Measurements from ENCODE around the gene SORCS2.

Gene SORCS2

GRCh38 chr4:7270121-7270520 lies 77.8 kb downstream of the SORCS2 start:
- Histone ChIP-seq H3K9ac (ENCODE audit: low read depth, low read length) (no peak overlapping the region), H3K27ac (ENCODE audit: low read length) (no peak overlapping the region), H3K4me3 (ENCODE audit: low read length) (no peak overlapping the region), H3K9me3 (ENCODE audit: insufficient read depth, low read depth, low read length) (no peaks in the 10 kb centered on the region), H3K4me1 (ENCODE audit: insufficient read depth, low read length) (peaks cover 13% of the 10 kb centered on the region), H3K36me3 (ENCODE audit: insufficient read depth, low read depth, low read length) (no peaks in the 10 kb centered on the region), H3K27me3 (ENCODE audit: insufficient read depth, low read length) (no peaks in the 10 kb centered on the region)

- H3K4me1 ChIP-seq (ENCODE audit: insufficient read depth, low read length), result no peaks in the 10 kb centered on the region
- no peak overlapping the region for H3K4me3 ChIP-seq (ENCODE audit: low read length)
- no peaks in the 10 kb centered on the region for H3K9me3 ChIP-seq (ENCODE audit: insufficient read depth, low read depth, low read length)
- no peak overlapping the region for H3K27ac ChIP-seq (ENCODE audit: low read length)
- H3K27me3 ChIP-seq (ENCODE audit: insufficient read depth, low read length), result no peaks in the 10 kb centered on the region
- no peaks in the 10 kb centered on the region for H3K36me3 ChIP-seq (ENCODE audit: insufficient read depth, low read depth, low read length)
- no peak overlapping the region for H3K9ac ChIP-seq (ENCODE audit: low read depth, low read length)
Observed at GRCh38 chr4:7272404-7272803, 80.1 kb downstream of the SORCS2 start.

DNA sequence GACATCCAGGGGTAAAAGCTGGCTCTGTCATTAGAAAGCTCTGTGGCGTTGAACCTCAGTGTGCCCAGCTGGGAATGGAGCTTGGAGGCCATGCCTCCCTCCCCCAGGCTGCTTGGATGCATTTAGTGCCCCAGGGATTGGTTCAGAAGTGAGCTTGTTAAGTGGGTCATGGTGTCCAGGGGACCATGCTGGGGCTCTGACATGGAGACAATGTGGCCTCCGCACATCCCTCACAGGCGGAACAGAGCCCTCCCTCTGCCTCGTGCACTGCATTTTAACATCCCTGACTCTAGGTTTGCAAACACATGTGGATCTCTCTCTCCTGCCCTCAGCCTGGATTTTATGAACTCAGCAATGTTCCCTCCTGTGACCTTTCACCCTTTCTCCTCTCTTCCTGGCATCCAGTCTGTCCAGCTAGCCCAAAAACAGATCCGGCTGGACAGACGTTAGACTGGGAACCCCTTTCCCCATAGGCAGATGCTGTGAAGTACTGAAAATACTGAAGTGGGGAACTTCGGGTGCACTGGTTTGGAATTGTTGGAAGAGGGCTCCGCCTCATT lies 81.5 kb downstream of the SORCS2 start:
- H3K36me3 ChIP-seq (ENCODE audit: insufficient read depth, low read depth, low read length), result no peaks in the 10 kb centered on the region
- no peak overlapping the region for H3K9ac ChIP-seq (ENCODE audit: low read depth, low read length)
- H3K9me3 ChIP-seq (ENCODE audit: insufficient read depth, low read depth, low read length), result no peaks in the 10 kb centered on the region
- no peak overlapping the region for H3K27ac ChIP-seq (ENCODE audit: low read length)
- no peaks in the 10 kb centered on the region for H3K4me1 ChIP-seq (ENCODE audit: insufficient read depth, low read length)
- no peak overlapping the region for H3K4me3 ChIP-seq (ENCODE audit: low read length)
- H3K27me3 ChIP-seq (ENCODE audit: insufficient read depth, low read length), result no peaks in the 10 kb centered on the region

- H3K4me1 ChIP-seq (ENCODE audit: insufficient read depth, low read length), result no peaks in the 10 kb centered on the region
Observed at GRCh38 chr4:7275067-7275466, 82.7 kb downstream of the SORCS2 start.

DNA sequence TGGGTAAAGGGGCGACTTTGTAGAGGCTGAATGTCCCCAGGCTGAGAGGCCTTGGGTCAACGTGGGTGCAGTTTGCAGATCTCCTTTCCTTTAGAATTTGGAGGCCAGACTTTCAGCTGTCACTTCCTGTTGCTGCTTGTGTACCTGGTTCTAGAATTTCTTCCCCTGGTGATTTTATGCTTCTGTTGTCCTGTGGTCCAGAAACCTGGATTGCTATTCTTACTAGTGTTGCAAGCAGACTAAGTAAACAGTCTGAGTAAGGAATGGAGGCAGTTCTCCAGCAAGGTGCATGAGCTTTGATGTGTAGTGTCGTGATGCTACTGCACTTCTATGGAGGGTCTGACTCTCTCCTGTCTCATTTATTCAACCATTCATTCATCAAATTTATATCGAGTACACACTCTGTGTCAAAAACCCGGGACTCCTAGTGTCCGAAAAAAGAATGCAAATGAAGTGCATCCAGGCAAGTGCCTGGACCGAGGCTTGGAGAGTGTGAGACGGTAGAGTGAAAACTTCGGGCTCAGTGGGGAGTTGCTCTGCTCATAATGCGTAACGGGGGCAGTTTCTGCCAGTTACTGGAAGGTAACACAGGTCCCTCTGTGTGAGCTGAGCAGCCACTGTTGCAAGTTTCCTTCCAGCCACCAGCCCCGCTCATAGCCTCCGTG lies 83.3 kb downstream of the SORCS2 start:
- H3K27ac ChIP-seq (ENCODE audit: low read length), result no peak overlapping the region
- H3K9ac ChIP-seq (ENCODE audit: low read depth, low read length), result no peak overlapping the region
- no peak overlapping the region for H3K4me3 ChIP-seq (ENCODE audit: low read length)
- no peaks in the 10 kb centered on the region for H3K36me3 ChIP-seq (ENCODE audit: insufficient read depth, low read depth, low read length)
- no peaks in the 10 kb centered on the region for H3K9me3 ChIP-seq (ENCODE audit: insufficient read depth, low read depth, low read length)
- no peaks in the 10 kb centered on the region for H3K4me1 ChIP-seq (ENCODE audit: insufficient read depth, low read length)
- H3K27me3 ChIP-seq (ENCODE audit: insufficient read depth, low read length), result no peaks in the 10 kb centered on the region

More at GRCh38 chr4:7275067-7275466, 82.7 kb downstream of the SORCS2 start:
- H3K4me3 ChIP-seq (ENCODE audit: low read length), result no peak overlapping the region
- H3K27me3 ChIP-seq (ENCODE audit: insufficient read depth, low read length), result no peaks in the 10 kb centered on the region
- H3K9me3 ChIP-seq (ENCODE audit: insufficient read depth, low read depth, low read length), result no peaks in the 10 kb centered on the region
- H3K27ac ChIP-seq (ENCODE audit: low read length), result no peak overlapping the region
- no peak overlapping the region for H3K9ac ChIP-seq (ENCODE audit: low read depth, low read length)
- H3K36me3 ChIP-seq (ENCODE audit: insufficient read depth, low read depth, low read length), result no peaks in the 10 kb centered on the region

- no peak overlapping the region for H3K27ac ChIP-seq (ENCODE audit: low read length)
- no peaks in the 10 kb centered on the region for H3K27me3 ChIP-seq (ENCODE audit: insufficient read depth, low read length)
- no peak overlapping the region for H3K9ac ChIP-seq (ENCODE audit: low read depth, low read length)
- H3K4me1 ChIP-seq (ENCODE audit: insufficient read depth, low read length), result no peaks in the 10 kb centered on the region
- H3K9me3 ChIP-seq (ENCODE audit: insufficient read depth, low read depth, low read length), result no peaks in the 10 kb centered on the region
- no peaks in the 10 kb centered on the region for H3K36me3 ChIP-seq (ENCODE audit: insufficient read depth, low read depth, low read length)
- H3K4me3 ChIP-seq (ENCODE audit: low read length), result no peak overlapping the region
Observed at GRCh38 chr4:7276515-7276914, 84.2 kb downstream of the SORCS2 start.

DNA sequence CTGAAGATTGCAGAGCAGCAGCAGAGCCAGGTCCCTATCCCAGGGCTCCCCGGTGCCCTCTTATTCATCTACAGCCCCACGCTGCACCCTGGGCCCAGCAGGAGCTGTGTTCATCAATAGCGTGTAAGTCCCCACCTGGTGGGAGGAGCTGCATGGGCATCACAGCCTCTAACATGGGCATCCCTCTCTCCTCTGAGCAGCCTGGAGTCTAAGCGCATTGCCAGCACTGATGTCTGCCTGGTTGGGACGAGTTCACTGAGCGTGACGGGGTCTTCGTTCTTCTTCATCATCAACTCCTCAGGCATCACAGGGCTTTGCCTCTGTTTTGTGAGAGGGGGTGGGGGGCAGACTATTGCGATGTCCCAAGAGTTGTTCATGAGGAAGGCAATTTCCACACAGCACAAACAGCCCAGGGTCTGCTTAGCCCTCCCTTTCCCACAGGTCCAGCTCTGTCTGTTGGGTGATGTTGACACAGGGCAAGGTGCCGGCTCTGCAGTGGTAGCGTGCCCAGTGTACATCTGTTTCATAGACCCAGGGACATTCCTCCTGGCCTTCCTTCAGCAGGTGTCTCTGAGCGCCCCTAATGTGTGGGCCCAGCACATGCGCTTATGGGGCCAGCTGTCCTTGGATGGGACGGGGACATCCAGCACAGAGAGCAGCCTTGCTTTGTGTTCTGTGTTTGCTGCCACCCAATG lies 85.9 kb downstream of the SORCS2 start:
- H3K27me3 ChIP-seq (ENCODE audit: insufficient read depth, low read length), result no peaks in the 10 kb centered on the region
- H3K4me3 ChIP-seq (ENCODE audit: low read length), result no peak overlapping the region
- no peaks in the 10 kb centered on the region for H3K4me1 ChIP-seq (ENCODE audit: insufficient read depth, low read length)
- no peaks in the 10 kb centered on the region for H3K36me3 ChIP-seq (ENCODE audit: insufficient read depth, low read depth, low read length)
- no peak overlapping the region for H3K27ac ChIP-seq (ENCODE audit: low read length)
- H3K9me3 ChIP-seq (ENCODE audit: insufficient read depth, low read depth, low read length), result no peaks in the 10 kb centered on the region
- no peak overlapping the region for H3K9ac ChIP-seq (ENCODE audit: low read depth, low read length)

DNA sequence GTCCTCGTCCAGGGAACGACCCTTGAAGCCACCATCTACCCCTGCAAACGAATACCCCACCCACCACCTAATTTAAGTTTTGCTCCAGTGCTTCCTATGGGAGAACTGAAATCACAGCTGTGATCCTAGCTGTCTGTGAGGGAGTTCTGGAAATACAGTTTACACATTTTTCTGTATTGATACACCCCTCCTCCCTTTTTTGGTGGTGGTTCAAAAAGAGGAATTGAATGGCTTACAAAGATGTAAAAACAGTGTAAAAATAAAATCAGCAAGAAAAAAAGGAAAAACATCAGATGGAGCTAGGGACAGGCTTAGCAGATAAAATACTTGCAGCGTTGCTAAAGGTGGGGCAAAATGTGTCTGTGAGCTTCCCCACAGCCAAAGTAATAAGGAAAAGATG lies 86.6 kb downstream of the SORCS2 start:
- no peaks in the 10 kb centered on the region for H3K36me3 ChIP-seq (ENCODE audit: insufficient read depth, low read depth, low read length)
- no peak overlapping the region for H3K4me3 ChIP-seq (ENCODE audit: low read length)
- H3K4me1 ChIP-seq (ENCODE audit: insufficient read depth, low read length), result no peaks in the 10 kb centered on the region
- no peaks in the 10 kb centered on the region for H3K9me3 ChIP-seq (ENCODE audit: insufficient read depth, low read depth, low read length)
- no peak overlapping the region for H3K9ac ChIP-seq (ENCODE audit: low read depth, low read length)
- H3K27me3 ChIP-seq (ENCODE audit: insufficient read depth, low read length), result no peaks in the 10 kb centered on the region
- no peak overlapping the region for H3K27ac ChIP-seq (ENCODE audit: low read length)

DNA sequence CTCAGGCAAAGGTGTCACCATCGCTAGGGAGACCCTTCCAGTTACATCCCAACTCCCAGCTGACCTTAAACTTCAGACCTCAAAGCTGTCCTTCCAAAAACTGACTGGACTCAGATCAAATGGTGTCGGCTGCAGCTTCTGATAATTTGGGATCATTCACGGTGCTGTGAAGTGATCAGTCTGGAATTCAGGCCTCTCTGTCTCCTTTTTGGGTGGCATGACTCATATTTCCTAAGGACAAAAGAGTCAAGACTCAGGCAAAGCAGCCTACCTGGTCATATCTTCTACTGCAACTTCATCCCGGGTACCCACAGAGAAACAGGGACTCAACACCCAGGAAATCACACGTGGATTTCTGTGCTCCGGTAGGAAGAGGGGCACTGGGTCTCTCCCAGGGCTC lies 87.6 kb downstream of the SORCS2 start:
- no peaks in the 10 kb centered on the region for H3K27me3 ChIP-seq (ENCODE audit: insufficient read depth, low read length)
- no peaks in the 10 kb centered on the region for H3K36me3 ChIP-seq (ENCODE audit: insufficient read depth, low read depth, low read length)
- no peaks in the 10 kb centered on the region for H3K9me3 ChIP-seq (ENCODE audit: insufficient read depth, low read depth, low read length)
- H3K4me3 ChIP-seq (ENCODE audit: low read length), result no peak overlapping the region
- no peaks in the 10 kb centered on the region for H3K4me1 ChIP-seq (ENCODE audit: insufficient read depth, low read length)
- H3K27ac ChIP-seq (ENCODE audit: low read length), result no peak overlapping the region
- H3K9ac ChIP-seq (ENCODE audit: low read depth, low read length), result no peak overlapping the region

DNA sequence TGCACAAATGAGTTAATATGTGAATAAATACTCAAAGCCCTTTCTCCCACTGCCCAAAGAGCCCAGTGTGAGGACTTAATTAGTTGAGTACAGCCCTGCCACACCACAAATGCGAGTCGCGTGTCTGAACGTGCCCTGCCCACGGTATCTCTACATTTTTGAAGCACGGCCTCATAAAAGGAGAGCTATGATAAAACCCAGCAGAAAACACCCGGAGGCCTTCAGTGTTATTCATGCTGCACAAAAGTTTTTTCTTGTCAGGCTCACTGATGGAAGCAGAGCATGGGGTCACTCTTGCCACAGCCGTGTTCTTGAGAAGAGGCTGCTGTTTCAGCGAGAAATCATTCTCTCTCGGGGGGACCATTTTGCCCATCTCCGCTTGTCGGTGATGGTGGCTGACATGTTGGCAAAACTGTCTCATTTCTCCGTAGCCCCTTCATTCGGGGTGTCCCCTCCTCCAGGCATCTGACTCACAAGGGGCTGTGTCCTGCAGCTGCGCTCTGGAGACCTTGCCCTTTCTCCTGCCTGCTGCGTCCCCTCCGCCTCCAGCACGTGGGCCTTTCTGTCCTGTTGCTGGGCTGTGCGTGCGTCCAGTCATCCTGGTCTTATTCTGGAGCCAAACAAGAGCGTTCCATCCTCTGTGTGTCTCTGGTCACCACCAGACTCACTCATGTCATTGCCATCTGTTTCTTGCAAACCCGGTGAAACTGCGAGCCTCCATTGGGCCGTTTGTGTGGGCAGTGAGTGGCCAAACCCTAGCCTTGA lies 88.8 kb downstream of the SORCS2 start:
- H3K9ac ChIP-seq (ENCODE audit: low read depth, low read length), result no peak overlapping the region
- H3K4me1 ChIP-seq (ENCODE audit: insufficient read depth, low read length), result no peaks in the 10 kb centered on the region
- no peaks in the 10 kb centered on the region for H3K27me3 ChIP-seq (ENCODE audit: insufficient read depth, low read length)
- no peaks in the 10 kb centered on the region for H3K9me3 ChIP-seq (ENCODE audit: insufficient read depth, low read depth, low read length)
- H3K36me3 ChIP-seq (ENCODE audit: insufficient read depth, low read depth, low read length), result no peaks in the 10 kb centered on the region
- H3K27ac ChIP-seq (ENCODE audit: low read length), result no peak overlapping the region
- H3K4me3 ChIP-seq (ENCODE audit: low read length), result no peak overlapping the region

DNA sequence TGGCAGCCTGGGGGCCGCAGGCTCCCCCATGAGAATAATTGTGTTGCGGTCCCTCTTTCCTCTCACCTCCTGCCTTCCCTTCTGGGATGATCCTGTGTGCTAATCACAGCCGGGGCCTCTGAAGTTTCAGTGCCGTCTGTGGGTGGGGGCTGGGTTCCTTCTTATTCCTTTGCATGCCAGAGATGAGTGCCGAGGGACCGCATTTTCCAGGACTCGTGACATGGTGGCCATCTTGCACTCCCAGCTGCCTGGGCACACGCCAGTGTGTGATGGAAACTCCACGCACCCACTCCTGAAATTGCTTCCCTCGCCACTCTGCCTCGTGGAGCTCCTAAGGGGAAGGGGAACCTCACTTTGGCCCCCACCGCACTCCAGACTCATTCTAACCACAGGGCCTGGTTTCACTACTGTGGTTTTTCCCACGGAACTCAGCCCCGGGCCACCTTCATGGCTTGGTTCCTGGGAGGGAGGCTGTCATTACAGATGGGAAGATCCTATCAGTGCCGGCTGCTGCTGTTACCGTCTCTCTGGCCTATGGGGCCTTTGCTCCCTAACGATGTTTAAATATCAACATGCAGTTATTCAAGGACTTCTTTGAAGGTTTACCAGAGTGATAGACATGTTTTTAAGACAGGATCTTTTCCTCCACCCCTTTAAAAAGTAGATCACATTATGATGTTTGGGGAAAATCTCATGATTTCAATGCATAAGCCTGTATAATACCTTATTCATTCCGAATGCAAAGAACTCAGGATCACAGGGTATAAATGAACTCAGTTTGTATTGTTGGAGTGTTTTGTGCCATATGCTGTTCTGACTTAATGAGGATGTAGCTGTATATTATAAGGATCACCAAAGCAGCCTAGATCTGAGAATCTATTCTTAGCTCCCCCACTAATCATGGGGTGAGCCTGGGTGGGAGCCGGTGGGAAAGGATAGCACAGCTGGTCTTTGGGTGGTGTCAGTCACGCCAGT lies 89.6 kb downstream of the SORCS2 start:
- H3K27me3 ChIP-seq (ENCODE audit: insufficient read depth, low read length), result no peaks in the 10 kb centered on the region
- H3K9ac ChIP-seq (ENCODE audit: low read depth, low read length), result no peak overlapping the region
- H3K27ac ChIP-seq (ENCODE audit: low read length), result no peak overlapping the region
- H3K4me1 ChIP-seq (ENCODE audit: insufficient read depth, low read length), result no peaks in the 10 kb centered on the region
- no peaks in the 10 kb centered on the region for H3K9me3 ChIP-seq (ENCODE audit: insufficient read depth, low read depth, low read length)
- no peak overlapping the region for H3K4me3 ChIP-seq (ENCODE audit: low read length)
- H3K36me3 ChIP-seq (ENCODE audit: insufficient read depth, low read depth, low read length), result no peaks in the 10 kb centered on the region

Measured in iPS-20b (cell line).